Eye (tissue), 1 donor: ENCODE results near the gene CUL7.

Experiments
- DNase-seq: peaks from one replicate; pipeline ENCODE4 v3.0.0-alpha.2; 2015

The CUL7 gene

DNA sequence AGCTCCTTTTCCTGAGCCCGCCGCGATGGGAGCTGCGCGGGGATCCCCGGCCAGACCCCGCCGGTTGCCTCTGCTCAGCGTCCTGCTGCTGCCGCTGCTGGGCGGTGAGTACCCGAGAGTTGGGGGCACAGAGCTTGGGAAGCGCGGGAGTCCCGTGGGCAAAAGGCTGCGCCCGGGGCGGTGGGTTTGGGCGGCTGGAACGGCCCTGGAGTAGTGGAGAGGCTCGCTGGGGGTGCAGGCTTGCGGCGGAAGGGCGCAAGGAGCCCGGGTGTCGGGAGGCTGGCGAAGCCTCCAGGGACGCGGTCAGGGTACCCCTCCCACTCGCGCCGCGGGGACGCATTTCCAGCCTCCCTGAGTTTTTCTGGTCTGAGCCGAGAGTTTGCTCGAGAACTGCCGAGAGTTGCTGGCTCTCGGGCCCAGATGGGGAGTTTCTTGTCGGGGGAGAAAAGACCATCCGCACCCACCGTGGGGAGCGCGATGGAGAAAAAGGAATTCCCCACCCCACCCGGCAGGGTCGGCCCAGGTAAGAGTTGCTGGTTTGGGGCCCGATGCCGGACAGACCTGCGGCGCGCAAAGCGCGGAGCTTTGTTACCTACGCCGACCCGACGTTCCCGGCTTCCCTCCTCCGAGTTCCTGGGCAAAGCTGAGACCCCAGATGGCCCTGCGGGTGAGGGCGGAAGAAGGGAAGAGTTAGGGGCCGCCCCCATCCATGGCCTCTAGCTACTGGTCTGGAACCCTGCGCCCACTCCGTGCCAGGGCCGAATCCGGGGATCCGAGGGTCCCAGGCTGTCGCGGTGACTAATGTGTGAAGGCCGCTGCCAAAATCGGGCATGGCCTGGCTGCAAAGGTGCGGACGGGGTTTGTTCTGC lies 23.0 kb upstream of the CUL7 start:
- DNase-seq: peak; percentile 80

DNA sequence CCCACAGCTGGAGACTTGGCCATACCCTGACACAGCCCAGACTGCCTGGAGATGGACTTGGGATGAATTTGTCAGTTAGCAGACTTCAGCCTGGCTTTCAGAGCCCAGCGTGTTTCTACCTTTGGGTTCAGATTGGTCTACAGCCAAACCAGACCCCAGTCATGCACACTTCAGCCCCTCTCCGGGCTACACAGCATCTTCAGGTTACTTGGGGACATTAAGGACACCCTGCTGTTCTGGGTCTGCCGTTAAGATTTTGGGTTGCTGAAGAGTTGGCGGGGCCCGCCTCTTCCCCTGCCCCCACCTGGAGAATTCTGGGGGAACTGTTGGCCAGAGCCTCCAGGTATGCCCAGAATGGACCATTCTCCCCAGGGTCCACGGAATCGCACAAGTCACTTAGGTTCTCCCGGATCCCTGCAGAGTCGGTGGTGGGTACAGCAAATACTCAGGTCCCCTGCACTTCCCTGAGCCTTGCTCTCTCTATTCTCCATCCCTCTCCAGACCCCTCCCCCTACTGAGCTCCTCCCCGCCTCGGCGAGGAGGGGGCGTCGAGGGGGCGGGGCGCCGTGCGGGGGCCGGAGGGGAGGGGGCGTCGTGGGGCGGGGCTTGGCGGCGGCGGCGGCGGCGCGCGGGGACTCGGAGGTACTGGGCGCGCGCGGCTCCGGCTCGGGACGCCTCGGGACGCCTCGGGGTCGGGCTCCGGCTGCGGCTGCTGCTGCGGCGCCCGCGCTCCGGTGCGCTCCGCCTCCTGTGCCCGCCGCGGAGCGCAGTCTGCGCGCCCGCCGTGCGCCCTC lies 22.2 kb upstream of the CUL7 start, which contains the start of gene PTK7:
Gene PTK7, plus strand, starts transcription at position 645 of the 794 bp plus-strand sequence. CDS start 175 bp downstream, outside the sequence.
- DNase-seq: peak; percentile 94

DNA sequence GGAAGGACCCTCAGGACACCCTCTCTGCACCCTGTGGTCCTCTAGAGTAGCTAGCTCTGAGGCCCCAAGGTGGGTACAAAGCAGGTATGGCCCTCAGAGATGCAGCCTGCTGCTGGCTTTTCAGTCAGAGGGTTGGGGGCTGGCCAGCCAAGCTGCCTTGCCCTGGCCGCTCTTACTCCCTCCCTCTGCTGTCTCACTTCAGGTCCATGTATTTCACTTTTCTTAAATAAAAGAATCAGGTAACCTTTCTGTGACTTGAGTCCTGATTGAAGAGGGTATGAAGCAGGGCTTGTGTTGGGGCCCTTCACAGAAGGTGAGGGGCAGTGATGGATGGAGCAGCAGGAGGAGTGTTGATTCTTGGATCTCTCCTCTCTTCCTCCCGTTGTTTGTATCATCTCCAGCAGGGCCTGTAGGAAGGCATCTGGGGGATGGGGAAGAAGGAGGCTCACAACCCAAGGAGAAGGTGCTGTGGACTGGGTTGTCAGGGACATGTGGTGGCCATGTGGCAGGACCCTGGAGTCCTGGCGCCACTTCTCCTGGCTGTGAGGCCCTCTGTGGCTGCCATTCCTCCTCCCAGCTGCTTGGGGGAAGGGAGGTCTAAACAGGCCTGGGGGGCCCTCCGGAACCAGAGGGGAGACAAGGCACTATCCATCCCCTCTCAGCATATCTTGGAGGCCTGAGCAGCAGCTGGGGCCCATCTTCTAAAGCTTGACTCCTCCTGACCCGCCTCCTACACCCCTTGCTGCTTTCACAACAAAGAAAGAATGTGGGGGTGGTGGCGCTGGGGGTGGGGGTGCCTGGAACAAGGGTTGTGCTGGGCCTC lies 21.4 kb upstream of the CUL7 start:
- DNase-seq: no peak

DNA sequence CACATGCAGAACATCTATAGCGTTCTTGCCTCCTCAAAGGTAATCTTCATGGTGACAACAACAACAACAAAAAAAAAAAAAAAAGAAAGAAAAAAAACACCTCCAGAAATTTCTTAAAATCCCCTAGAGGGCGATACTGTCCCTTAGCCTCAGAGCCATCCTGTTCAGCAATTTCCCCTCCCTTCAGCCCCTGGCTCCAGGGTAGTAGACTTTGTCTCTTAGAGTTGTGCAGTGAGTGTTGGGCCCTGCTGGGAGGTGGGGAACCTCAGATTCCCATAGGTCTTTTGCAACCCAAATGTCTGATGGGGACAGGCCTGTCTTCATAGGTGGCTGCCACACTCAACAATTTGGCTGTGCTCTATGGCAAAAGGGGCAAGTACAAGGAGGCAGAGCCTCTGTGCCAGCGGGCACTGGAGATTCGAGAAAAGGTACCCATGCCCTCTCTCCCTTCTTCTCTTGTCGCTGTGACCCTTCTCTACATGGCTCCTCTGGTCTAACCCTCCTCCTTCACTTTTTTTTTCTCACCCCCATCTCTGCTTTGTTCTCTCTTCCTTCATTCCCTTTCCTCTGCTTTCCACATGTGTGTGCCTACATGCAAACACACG lies 16.5 kb upstream of the CUL7 start:
- DNase-seq: peak; percentile 74

DNA sequence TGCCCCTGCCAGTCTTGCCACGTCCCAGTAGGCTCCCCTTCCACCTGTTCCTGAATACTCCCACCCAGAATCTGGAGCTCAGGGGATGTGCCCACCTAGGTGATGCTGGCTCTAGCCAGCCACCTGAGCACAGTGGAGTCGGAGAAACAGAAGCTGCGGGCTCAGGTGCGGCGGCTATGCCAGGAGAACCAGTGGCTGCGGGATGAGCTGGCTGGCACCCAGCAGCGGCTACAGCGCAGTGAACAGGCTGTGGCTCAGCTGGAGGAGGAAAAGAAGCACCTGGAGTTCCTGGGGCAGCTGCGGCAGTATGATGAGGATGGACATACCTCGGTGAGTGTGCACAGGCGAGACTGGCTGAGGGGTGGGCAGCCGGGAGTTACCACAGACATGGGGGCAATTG lies 9.2 kb upstream of the CUL7 start:
- no peak for DNase-seq

DNA sequence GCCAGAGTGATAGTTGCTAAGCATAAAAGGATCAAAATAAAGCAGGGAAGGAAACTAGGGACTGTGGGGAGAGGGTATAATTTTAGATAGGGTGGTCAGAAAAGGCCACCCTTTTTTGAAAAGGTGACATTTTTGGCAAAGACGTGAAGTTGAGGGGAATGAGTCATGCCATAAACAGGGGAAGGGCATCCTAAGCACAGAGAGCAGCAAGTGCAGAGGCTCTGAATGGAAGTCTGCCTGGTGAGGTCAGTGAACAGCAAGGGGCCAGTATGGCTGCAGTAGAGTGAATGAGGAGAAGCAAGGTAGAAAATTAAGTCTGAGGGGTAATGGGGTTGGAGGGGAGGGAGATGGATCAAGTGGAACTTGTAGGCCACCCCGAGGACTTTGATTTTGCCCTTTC lies 8.2 kb upstream of the CUL7 start:
- DNase-seq: no peak

DNA sequence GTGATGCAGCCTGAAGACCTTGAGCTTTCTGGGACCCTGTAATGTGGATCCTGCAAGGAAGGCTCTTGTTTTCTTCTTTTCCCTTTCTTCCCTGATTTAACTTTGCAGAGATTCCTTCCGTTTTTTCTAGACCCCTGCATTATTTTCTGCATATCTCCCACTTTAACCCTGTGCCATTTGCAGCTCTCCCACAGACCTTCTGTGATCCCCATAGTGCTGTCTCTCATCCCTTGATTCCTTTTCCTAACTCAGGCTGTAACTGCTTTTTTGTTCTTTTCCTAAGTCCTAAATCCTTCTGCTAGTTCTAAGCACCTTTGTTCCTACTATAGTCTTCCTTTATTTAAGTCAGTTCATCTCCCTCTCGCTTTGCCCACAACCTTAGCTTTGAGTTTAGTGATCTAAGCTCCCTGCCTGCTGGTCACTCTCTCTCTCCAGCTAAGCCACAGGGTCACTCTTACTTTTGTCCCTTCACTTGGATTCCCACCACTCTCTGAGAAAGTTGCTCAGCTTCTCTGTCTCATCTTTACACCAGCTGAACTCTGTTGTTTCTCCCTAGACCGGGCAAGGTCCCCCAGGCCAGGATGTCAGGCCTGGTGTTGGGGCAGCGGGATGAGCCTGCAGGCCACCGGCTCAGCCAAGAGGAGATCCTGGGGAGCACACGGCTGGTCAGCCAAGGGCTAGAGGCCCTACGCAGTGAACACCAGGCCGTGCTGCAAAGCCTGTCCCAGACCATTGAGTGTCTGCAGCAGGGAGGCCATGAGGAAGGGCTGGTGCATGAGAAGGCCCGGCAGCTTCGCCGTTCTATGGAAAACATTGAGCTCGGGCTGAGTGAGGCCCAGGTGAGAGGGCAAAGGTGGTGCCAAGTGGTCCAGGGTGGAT lies 7.3 kb upstream of the CUL7 start:
- DNase-seq: no peak

DNA sequence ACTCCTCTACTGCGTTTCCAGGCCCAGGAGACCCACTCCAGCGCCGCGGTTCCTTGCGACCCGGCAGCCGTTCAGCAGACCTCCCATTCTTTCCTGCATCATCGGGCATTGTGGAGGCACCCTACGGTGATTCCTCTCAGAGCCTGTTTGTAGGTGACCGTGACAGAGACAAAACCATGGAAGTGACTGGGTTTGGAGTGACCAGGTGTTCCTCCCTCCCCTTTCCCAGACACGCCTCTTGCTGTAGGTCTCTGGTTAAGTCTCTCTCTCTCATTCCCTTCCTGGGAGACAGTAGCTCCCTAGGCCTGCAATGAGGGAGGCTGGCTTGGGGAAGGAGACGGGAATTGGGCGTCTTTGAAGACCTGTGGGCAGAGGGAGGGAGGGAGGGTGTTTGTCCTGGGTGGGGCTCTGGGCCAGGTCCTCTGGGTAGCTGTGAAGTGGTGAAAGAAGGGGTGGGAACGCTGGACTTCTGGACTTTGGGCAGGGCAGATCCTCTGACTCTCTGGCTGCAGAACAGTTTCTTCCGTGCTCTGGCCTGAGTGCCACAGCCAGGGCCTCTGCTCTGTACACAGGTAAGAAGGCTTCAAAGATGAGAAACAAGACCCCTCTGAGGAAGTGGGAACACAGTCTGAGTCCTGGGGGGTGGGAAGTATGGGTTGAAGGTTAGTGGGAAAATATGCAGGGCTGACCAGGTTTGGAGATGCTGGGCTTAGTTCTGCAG lies 6.5 kb upstream of the CUL7 start:
- DNase-seq: no peak

DNA sequence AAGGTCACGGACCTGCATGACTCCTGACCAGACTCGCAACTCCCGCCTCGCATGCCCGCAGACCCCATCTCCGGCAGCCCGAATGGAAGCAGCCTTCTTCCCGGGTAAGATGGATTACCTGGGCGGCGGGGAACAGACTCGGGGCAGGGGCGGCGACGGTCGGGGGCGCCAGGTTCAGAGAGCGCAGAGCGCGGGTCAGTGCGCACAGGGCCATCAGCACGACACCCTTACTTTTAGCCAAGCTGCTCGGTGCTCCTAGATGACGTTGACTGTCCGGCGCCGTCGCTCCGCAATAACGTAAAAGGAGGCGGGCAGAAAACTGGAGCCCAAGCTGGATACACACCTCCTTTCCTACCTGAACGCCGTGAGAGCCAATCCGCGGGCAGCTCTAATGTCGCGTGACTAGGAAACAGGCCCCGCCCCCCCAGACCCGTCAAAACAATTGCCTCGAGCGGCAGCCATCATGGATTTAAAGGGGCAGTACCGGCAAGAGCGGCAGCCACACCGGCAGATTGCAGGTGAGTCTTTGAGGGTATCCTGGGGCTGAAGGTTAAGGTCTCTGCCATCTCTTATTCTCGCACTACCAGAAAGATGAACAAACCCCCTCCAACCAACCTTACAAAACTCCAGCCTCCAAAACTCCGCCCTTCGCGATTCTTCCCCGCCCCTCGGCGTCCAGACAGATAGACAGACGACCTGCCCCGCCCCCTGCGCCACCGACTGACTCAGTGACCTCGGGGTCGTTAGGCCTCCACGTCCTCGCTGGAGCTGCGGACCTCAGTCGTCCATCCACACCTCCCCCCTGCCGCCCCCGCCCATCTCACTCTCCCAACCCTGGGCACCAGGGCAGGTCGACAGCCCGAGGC lies 5.8 kb upstream of the CUL7 start, which contains the start of the genes KLC4 and MRPL2:
Gene KLC4, plus strand, starts transcription at position 464 of the 866 bp plus-strand sequence. CDS start 1,705 bp downstream, outside the sequence.
Gene MRPL2, minus strand, starts transcription at position 267 of the 866 bp plus-strand sequence. Its CDS starts 53 bp downstream, at position 214.
- DNase-seq: peak; percentile 99

DNA sequence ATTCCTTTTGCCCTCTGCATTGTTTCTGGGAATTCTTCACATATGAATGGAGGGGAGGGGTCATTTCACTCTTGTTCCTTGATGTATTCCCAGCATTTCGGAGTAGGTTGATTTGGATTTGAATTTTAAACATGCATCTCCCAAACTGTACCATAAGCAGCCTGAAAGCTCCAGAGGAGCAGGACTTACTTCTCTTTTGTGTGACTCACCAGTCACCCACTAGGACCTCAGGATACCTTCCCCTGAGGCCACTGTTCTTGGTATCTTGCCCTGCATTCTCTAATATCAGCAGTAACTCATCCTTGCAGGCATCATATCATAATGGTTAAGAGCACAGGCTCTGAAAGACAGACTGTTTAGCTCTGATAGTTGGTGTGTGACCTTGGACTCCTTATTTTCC lies 4.9 kb upstream of the CUL7 start:
- no peak for DNase-seq

DNA sequence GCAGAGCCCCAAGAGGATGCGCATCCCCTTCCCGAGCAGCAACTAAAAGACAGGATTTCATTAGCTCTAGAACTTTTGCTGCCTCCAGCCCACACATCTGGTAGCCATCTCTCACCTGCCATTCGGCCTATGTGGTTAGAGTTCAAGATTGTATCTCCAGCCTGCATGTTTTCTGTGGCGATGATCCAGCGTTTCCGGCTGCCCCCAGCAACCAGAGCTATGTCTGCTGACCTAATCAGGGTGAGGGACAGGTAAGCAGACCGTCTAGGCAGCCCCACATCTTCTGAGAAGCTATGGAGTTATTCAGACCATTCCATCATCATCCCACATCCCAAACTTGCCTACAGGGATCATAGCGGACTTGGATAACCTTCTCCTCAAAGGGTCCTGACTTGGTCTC lies 2.3 kb upstream of the CUL7 start:
- no peak for DNase-seq

DNA sequence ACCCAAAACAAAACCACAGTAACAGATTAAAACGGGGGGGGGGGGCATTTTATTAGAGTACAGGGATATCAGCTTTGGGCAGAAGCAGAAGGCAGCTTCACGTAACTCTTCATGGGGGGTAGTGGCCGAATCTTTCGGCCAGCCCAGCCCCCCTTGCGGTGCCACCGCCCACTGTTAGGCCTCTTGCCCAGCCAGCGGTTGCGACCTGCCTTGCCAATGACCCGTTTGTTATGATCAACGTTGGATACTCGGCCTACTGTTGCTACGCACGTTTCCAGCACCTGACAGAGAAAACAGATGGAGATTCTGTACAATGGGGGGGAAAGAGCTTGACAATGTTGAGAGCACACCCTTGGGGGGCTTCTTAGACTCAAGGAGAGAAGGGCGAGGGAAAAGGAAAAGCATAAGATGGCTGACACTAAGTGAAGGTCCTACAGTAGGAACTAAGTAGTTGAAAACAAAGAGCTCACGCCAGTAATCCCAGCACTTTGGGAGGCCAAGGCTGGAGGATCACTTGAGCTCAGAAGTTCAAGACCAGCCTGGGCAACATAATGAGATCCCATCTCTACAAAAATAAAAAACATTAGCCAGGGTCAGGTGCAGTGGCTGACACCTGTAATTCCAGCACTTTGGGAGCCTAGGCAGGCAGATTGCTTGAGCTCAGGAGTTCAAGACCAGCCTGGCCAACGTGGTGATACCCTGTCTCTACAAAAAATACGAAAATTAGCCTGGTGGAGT lies 724 bp upstream of the CUL7 start:
- no peak for DNase-seq

DNA sequence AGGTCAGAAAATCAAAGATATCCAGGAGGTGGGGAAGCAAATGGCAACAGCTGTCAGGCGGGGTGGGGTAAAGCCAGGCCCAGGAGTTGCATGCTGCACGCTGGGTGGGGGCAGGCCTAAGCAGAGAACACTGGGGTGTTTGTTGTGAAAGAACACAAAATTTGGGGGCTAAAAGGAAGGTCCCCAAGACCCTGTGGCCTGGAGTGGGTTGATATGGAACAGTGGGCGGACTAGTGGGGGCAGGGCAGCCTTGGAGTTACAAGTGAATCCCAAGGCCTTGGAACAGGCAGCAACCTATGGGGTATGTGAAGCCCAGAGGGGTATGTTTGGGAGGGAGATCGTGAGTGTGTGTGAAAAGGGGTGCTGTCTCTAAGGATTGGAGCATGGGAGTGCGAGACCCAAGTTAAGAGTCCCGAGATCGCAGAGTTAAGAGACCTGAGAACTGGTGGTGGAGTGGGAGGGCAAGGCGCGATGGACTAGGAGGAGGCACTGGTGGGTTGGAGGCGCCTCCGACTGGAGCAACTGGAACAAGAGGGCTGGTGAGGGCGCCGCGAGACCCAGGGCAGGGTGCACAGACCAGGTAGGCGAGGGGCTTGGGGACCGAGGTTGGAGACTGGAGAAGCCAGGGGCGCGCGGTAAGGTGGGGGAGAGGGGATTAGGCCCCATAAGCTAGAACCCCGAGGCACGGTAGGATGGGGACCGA lies 658 bp downstream of the CUL7 start:
- DNase-seq: no peak

DNA sequence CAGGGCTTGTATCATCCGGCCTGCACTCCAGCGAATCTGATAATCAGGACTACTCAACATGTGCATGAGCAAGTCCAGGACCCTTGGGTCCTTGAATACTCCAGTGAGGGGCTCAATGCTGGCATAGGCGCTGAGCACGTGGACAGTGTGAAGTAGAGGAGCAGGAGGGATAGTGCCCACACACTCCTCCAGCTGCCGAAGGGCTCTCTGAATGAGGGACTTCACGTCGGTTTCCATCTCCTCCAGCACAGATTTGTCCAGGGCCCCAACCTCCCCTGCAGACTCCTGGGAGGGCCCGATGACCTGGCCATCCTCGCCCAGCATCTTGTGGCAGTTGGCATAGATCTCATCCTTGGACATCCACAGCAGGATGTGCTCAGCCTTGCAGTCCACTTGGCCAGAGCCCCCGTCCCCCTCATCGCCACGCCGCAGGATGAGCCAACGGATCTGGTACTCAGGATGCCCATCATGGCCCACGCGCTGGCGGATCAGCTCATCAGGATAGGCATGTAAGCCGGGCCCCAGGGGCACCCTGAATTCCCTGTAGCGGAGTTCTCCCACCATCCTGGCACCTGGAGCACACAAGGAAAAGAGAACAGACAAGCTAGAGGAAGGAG lies 1.3 kb downstream of the CUL7 start:
- DNase-seq: no peak

DNA sequence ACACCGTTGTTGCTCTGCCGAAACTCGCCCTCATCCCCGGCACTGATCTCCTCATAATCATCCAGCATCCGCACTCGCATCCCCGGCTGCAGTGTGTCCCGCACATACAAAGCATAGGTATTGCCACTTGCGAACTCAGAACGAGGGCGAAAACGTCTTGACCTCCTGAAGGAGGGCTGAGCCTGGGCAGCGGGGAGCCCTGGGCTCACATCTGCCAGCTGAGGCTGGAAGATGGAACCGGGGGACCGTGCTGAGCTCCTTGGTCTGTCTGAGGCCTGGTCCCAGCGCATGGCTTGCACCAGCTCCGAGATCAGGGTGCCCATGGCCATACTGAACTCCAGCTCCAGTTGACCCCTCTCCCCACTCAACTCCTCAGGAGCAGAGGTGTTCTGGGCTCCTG lies 2.7 kb downstream of the CUL7 start:
- no peak for DNase-seq

DNA sequence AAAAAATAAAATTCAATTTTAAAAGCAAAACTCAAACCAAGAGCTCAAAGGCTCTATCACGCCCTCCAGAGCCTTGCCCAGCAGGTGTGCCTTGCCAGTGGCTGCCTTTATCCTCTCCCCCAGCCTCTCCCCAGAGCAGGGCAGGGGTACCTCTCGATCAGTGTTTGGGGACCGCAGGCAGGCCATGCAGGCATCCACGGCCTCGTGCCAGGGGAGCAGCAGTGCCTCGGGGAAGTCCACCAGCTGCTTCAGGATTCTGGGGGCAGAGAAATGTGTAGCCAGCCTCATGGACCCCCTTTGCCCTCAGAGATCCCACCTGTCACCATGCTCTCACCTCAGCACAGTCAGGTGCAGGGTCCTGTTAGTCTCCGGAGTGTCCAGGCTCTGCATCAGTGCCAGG lies 5.7 kb downstream of the CUL7 start:
- DNase-seq: no peak

DNA sequence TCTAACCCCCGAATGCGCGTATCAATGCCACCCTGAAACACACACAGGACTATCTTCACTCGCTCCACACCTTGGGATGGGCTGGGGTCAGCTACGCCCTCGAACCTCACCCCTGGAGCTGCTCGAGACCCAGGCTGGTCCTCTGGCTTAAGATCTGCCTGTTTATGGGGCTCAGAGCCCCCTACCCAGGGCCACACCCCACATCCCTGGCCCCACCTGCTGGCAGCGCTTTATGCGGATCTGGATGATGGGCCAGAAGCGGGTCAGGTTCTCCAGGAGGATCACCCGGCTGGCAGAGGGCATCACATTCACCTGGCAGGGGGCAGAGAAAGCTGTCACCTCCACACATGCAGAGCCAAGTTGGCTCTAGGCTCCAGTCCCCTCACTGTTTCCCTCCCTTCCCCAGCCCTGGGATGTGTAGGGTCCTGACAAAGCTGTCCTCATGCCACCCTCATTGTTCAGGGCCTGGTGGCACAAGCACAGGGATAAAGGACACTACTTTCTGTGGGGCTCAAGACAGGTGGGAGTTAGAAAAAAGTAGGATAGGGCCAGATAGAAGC lies 8.2 kb downstream of the CUL7 start:
- no peak for DNase-seq
